ENCODE results near the gene ZNF814.
"Not testable (repeated sequence)": the region's sequence is repeated elsewhere in the genome, so short reads cannot be mapped to it uniquely, and the experiment has no call there.

ZNF814 gene

DNA sequence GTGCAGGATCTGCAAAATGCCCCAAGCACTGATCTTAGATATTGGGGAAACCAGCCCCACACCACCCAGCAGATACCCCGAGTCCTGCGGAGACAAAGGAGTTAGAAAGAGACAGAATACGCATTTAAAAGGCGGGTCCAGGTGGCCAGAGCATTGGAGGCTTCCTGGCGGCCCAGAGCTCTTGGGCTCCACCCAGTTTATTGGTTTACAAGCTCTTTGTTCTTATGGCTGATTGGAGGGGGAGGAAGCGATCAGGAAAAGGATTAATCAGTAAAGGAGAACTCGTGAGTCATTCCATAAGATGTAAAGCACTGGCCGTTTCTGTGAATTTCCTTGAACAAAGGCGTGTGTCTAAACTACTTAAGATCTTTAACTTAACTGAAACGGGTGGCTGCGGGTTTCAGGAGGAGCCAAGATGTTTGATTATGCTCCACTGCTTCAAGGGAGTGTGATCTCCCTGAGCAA is 38.3 kb downstream of the ZNF814 start:
- TF ChIP-seq, protein P1, sequence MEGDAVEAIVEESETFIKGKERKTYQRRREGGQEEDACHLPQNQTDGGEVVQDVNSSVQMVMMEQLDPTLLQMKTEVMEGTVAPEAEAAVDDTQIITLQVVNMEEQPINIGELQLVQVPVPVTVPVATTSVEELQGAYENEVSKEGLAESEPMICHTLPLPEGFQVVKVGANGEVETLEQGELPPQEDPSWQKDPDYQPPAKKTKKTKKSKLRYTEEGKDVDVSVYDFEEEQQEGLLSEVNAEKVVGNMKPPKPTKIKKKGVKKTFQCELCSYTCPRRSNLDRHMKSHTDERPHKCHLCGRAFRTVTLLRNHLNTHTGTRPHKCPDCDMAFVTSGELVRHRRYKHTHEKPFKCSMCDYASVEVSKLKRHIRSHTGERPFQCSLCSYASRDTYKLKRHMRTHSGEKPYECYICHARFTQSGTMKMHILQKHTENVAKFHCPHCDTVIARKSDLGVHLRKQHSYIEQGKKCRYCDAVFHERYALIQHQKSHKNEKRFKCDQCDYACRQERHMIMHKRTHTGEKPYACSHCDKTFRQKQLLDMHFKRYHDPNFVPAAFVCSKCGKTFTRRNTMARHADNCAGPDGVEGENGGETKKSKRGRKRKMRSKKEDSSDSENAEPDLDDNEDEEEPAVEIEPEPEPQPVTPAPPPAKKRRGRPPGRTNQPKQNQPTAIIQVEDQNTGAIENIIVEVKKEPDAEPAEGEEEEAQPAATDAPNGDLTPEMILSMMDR (conservative IDR thresholded peaks at IDR 0.05; ENCODE audit: low read depth, low read length) = no peak
- peak; percentile 79 for DNase-seq (ENCODE audit: low read depth)

DNA sequence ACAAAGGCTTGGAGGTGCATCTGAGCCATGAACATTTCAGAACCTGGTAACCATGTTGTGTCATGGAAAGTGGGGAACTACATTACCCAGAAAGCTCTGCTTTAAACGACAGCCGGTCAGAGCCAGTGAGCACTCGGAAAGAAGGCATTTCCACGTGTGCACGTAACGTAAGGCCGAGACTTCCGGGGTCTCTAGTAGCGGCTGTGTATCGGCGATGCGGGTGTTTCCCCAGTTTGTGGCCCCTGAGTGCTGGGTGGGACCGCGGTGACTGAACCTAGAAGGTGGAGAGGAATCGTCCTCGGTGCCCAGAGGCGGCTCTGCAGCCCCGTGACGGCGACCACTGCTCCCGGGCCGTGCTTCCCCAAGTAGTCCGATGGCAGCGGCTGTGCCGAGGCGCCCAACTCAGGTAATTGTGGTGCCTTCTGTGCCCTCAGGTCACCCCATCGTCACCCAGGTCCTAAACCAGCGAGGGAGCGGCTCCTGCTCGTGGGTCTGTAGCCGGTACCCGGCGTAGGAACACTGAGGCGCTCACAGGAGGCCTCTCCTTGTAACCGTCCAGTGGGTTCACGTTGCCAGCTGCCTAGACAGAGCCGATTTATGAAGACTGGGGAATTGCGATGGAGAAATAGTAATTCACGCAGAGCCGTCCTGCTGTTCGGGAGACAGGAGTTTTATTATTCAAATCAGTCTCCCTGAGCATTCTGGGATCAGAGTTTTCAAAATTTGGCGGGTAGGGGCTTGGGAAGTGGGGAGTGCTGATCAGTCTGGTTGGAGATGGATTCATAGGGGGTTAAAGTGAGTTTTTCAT is 39.0 kb downstream of the ZNF814 start, which contains the start of gene ZNF587:
TSS of gene ZNF587 (plus strand) at position 194 of the 808 bp plus-strand sequence. CDS start at position 374, 180 bp downstream.
- H3K4me3 ChIP-seq (ENCODE audit: low read length) = peak within 1 kb of the TSS; percentile 90

More for the DNA sequence above, 38.3 kb downstream of the ZNF814 start:
- peak overlapping the region; percentile 90 for H3K4me3 ChIP-seq (ENCODE audit: low read length)

DNA sequence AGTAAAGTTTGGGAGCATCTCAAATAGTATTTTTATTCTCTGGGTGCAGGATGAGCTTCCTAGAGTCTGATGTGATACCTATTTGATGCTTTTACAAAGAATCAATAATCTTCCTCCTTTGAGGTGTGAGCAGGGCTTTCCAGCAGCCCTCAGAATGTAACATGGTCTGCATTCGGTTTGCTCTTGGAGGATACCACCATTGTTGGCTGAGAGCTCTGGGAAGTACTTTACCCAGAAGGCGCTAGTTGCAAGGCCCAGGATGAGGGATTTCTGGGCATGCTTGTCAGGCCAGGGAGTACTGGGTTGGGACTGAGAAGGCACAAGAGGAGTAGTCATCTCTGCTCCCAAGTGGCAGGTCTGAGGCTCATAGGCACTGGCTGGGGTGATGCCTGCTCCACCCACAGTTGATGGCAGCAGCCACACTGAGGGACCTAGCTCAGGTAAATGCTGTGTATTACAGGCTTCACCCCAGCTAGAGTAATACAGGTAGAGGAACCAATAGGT is 39.6 kb downstream of the ZNF814 start:
- peak overlapping the region; percentile 90 for H3K4me3 ChIP-seq (ENCODE audit: low read length)
- not testable (repeated sequence) for DNase-seq (ENCODE audit: low read depth)

More for the DNA sequence above, 39.0 kb downstream of the ZNF814 start, which contains the start of gene ZNF587:
- DNase-seq (ENCODE audit: low read depth) = peak; percentile 65

DNA sequence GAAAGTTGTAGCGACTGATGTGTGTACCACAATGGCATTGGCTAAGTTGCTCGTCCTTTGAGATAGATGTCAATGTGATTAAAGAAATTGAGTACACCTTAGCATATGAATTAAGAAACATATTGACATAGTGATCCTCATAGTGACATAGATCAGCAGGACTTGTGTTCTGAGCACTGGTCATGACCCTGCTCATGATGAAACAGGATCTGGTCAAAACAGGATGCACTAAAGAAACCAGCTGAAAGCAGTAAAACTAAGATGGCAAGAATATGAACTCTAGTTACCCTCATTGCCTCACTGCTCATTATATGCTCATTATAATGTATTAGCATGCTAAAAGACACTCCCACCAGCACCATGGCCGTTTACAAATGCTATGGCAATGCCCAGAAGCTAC is 41.7 kb downstream of the ZNF814 start:
- not testable (repeated sequence) for H3K4me3 ChIP-seq (ENCODE audit: low read length); DNase-seq (ENCODE audit: low read depth)

DNA sequence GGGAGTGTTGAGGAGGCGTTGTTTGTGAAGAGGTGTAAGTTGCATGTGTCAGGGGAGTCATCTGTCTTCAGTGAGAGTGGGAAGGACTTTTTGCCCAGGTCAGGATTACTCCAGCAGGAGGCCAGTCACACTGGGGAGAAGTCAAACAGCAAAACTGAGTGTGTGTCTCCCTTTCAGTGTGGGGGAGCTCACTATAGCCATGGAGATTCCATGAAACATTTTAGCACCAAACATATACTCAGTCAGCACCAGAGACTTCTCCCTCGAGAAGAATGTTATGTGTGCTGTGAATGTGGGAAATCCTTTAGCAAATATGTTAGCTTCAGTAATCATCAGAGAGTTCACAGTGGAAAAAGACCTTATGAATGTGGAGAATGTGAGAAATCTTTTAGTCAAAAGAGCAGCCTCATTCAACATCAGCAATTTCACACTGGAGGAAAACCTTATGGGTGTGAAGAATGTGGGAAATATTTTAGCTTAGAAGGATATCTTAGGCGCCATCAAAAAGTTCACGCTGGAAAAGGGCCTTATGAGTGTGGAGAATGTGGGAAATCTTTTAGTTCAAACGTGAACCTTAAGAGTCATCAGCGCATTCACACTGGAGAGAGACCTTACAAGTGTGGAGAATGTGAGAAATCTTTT is 47.6 kb downstream of the ZNF814 start:
- TF ChIP-seq, protein P1 (conservative IDR thresholded peaks at IDR 0.05; ENCODE audit: low read depth, low read length) = no peak

DNA sequence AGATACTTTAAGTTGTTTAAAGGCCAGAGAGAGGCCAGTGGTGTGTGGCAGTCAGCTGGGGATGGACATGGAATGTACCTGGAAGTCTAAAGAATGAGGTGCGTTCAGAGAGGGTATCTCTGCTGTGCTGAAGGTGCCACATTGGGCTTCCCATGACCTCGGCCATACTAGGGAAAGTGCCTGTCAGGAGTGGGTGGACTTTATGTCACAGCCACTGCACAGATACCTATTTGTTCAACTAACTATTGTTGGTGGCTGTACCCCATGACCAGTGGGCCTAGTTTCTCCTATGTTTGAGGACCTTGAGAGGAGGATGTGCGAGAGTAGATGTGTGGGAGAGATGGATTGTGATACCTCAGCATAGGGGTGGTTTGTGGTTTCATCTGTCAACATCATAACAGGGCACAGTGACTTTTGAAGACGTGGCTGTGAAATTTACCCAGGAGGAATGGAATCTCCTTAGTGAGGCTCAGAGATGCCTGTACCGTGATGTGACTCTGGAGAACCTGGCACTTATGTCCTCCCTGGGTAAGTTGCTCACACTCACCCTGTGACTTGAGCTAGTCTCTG is 50.1 kb downstream of the ZNF814 start:
- not testable (repeated sequence) for H3K4me3 ChIP-seq (ENCODE audit: low read length); DNase-seq (ENCODE audit: low read depth)

More for the DNA sequence above, 47.6 kb downstream of the ZNF814 start:
- no peak for DNase-seq (ENCODE audit: low read depth)
- H3K4me3 ChIP-seq (ENCODE audit: low read length) = no peak overlapping the region

DNA sequence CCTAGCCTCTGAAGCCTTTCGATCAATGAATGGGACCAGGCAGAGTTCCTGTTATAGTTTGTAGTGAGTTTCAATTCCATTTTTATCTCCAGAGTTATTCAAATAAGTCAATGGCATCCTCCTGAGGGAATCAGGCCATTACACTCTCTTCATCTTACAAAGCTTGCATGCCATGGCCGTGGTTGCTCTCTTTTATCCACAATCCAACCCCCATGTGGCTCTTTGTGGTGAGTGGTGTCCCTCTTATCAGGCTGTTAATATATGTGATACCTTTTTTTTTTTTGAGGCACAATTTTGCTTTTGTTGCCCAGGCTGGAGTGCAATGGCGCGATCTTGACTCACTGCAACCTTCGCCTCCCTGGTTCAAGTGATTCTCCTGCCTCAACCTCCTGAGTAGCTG is 51.8 kb downstream of the ZNF814 start:
- not testable (repeated sequence) for H3K4me3 ChIP-seq (ENCODE audit: low read length); DNase-seq (ENCODE audit: low read depth)

DNA sequence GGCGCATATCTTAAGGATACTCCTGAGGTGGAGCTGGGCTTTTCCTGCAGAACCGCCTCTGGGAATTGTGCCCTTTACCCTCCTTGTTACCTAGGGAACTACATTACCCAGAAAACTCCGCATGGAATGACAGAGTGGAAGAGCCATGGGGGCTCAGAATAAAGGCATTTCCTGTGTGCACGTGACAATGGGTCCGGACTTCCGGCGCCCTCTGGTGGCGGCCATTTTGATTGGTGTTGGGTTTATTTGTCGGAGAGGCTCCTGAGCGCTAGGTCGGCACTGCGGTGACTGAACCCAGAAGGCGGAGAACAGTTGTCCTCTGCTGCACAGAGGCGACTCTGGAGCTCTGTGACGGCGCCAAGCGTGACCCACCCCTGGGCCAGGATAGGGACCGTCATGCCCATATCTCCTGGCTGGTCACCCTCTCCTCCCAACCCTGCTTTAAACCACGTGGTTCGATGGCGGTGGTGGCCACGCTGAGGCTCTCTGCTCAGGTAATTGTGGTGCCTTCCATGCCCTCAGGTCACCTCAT is 58.7 kb downstream of the ZNF814 start, which contains the start of gene ZNF587B:
TSS of gene ZNF587B (plus strand) at position 229 of the 532 bp plus-strand sequence. CDS start at position 459, 230 bp downstream.
- H3K4me3 ChIP-seq (ENCODE audit: low read length) = peak within 1 kb of the TSS; percentile 67
- TF ChIP-seq, protein P1 (conservative IDR thresholded peaks at IDR 0.05; ENCODE audit: low read depth, low read length) = peak; percentile 39
- DNase-seq (ENCODE audit: low read depth) = peak; percentile 27

DNA sequence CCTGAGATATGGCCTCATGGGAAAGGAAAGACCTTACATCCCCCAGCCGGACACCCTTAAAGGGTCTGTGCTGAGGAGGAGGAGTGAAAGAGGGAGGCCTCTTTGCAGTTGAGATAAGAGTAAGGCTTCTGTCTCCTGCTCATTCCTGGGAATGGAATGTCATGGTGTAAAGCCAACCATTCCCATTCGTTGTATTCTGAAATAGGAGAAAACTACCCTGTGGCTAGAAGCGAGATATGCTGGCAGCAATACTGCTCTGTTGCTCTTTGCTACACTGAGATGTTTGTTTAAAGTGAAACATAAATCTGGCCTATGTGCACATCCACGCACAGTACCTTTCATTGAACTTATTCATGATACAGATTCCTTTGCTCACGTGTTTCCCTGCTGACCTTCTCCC is 59.5 kb downstream of the ZNF814 start:
- DNase-seq (ENCODE audit: low read depth) = no peak
- TF ChIP-seq, protein P1 (conservative IDR thresholded peaks at IDR 0.05; ENCODE audit: low read depth, low read length) = no peak
- no peak overlapping the region for H3K4me3 ChIP-seq (ENCODE audit: low read length)
